ACC112 (cell line): ENCODE results near the gene CCDC40.

Experiments
- H2AFZ ChIP-seq: fragments of 200-600 bp; sonication (generic); one replicate; pipeline ENCODE4 v1.6.0; 2017; ENCODE audit warnings: antibody characterized with exemption, low read length; ENCODE audit not compliant: unreplicated experiment
- H3K27ac ChIP-seq: fragments of 200-600 bp; sonication (generic); 2 replicates; pipeline ENCODE4 v1.5.1; 2014; ENCODE audit warnings: low read depth, mild to moderate bottlenecking, antibody characterized with exemption, low read length, moderate library complexity
- H3K27me3 ChIP-seq: fragments of 200-600 bp; sonication (generic); 2 replicates; pipeline ENCODE4 v1.6.1; 2014; ENCODE audit warnings: mild to moderate bottlenecking, antibody characterized with exemption, low read length, moderate library complexity, mixed read lengths; ENCODE audit not compliant: insufficient read depth
- H3K36me3 ChIP-seq: fragments of 200-600 bp; sonication (generic); 2 replicates; pipeline ENCODE4 v1.6.1; 2016; ENCODE audit warnings: mild to moderate bottlenecking, antibody characterized with exemption, low read length, moderate library complexity, mixed read lengths; ENCODE audit not compliant: insufficient read depth
- H3K4me1 ChIP-seq: fragments of 200-600 bp; sonication (generic); one replicate; pipeline ENCODE4 v1.6.1; 2016; ENCODE audit warnings: low read length, mixed read lengths; ENCODE audit not compliant: insufficient read depth, unreplicated experiment, control insufficient read depth
- H3K4me3 ChIP-seq: fragments of 200-600 bp; sonication (generic); 2 replicates; pipeline ENCODE4 v1.5.1; 2014; ENCODE audit warnings: mild to moderate bottlenecking, low read depth, low read length
- H3K79me2 ChIP-seq: fragments of 200-600 bp; sonication (generic); one replicate; pipeline ENCODE4 v1.6.0; 2016; ENCODE audit warnings: low read length; ENCODE audit not compliant: control insufficient read depth, unreplicated experiment, insufficient read depth

CCDC40 gene

DNA sequence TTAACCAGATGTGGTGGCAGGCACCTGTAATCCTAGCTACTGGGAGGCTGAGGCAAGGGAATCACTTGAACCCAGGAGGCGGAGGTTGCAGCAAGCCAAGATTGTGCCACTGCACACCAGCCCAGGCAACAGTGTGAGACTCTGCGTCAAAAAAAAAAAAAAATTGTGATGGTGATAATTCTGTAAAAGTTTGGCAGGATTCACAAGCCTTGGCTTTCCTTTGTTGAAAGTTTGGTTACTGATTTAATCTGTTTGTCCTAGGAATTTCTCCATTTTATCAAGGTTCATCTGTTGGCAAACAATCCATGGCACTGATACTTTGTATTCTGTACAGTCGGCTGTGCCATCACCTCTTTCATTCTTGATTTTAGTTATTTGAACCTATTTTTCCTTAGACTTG is 94.5 kb downstream of the CCDC40 start:
- Histone ChIP-seq H2AFZ (no peak overlapping the region), H3K27me3 (no peaks in the 10 kb centered on the region), H3K4me1 (peaks cover 7% of the 10 kb centered on the region), H3K27ac (no peak overlapping the region), H3K79me2 (no peaks in the 10 kb centered on the region), H3K4me3 (no peak overlapping the region), H3K36me3 (peaks cover 12% of the 10 kb centered on the region)

GRCh38 chr17:80132906-80133625 is 96.6 kb downstream of the CCDC40 start:
- Histone ChIP-seq H3K36me3 (peaks cover 21% of the 10 kb centered on the region), H3K4me1 (no peaks in the 10 kb centered on the region)

DNA sequence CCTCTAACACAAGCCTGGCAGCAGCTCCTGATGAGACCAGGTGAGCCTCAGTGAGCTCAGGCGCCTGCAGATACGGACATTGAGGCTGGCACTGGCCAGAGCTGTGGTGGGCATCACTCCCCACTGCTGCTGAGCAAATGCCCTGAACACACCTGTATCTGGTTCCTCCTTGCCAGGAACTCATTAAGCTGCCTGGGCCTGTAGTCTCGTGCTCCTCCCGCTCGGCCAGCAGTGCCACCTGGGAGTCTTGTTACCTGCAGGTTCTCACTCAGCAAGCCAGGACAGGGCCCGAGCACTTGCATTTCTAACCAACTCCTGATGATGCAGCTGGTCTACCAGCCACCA is 97.2 kb downstream of the CCDC40 start:
- H3K4me1 ChIP-seq, result no peaks in the 10 kb centered on the region
- no peaks in the 10 kb centered on the region for H3K79me2 ChIP-seq
- no peaks in the 10 kb centered on the region for H3K27me3 ChIP-seq
- no peak overlapping the region for H3K4me3 ChIP-seq
- peaks cover 27% of the 10 kb centered on the region for H3K36me3 ChIP-seq
- H3K27ac ChIP-seq, result no peak overlapping the region
- H2AFZ ChIP-seq, result no peak overlapping the region

More at GRCh38 chr17:80132906-80133625, 96.6 kb downstream of the CCDC40 start:
- H3K4me3 ChIP-seq, result no peak overlapping the region
- H2AFZ ChIP-seq, result no peak overlapping the region
- H3K27me3 ChIP-seq, result no peaks in the 10 kb centered on the region
- no peak overlapping the region for H3K27ac ChIP-seq
- no peaks in the 10 kb centered on the region for H3K79me2 ChIP-seq

DNA sequence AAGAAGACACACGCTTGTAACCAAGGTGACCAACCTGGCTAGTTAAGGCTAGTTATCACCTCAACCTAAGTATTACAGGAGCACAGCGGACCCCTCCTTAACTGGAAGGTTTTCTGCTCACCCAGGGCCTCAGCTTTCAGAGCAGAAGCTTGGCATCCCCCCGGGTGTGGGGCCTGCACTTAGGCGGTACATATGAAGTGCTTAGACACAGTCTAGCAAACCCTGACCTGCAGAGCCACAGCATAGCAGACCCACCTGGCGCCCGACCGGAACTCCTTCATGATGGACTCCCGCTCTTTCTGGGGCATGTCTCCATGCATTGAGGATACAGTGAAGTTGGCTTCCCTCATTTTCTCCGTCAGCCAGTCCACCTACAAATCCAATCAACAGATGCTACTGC is 100.7 kb downstream of the CCDC40 start:
- Histone ChIP-seq H3K79me2 (peaks cover 11% of the 10 kb centered on the region), H3K36me3 (peaks cover 56% of the 10 kb centered on the region), H2AFZ (no peak overlapping the region), H3K4me1 (no peaks in the 10 kb centered on the region), H3K27ac (no peak overlapping the region), H3K4me3 (no peak overlapping the region), H3K27me3 (no peaks in the 10 kb centered on the region)

DNA sequence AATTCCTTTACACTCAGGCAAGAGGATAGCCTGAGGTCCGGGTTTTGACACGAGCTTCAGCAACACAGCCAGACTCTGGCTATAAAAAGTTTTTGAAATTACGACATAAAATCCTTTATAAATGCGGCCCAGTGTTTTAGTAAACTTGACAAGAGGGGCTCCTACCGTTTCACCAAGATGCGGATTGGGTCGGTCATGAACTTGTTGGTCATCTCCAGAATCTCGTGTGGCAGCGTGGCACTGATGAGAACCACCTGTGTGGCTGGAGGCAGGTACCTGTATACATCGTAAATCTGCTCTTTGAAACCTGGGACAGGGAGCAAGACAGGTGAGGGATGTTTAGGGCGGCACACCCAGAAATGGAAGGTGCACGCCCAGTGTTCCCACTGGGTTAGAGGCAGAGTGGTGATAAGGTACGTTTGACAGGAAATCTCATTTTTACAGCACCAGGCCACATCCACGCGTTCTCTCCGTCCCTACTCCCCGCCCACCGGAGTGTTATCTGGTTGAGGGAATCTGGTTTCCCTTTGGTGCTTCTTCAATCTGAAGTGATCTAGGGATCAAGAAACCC is 102.5 kb downstream of the CCDC40 start:
- Histone ChIP-seq H3K4me3 (no peak overlapping the region), H3K27me3 (no peaks in the 10 kb centered on the region), H3K4me1 (no peaks in the 10 kb centered on the region), H3K27ac (no peak overlapping the region), H2AFZ (no peak overlapping the region), H3K36me3 (peaks cover 61% of the 10 kb centered on the region), H3K79me2 (peaks cover 27% of the 10 kb centered on the region)

DNA sequence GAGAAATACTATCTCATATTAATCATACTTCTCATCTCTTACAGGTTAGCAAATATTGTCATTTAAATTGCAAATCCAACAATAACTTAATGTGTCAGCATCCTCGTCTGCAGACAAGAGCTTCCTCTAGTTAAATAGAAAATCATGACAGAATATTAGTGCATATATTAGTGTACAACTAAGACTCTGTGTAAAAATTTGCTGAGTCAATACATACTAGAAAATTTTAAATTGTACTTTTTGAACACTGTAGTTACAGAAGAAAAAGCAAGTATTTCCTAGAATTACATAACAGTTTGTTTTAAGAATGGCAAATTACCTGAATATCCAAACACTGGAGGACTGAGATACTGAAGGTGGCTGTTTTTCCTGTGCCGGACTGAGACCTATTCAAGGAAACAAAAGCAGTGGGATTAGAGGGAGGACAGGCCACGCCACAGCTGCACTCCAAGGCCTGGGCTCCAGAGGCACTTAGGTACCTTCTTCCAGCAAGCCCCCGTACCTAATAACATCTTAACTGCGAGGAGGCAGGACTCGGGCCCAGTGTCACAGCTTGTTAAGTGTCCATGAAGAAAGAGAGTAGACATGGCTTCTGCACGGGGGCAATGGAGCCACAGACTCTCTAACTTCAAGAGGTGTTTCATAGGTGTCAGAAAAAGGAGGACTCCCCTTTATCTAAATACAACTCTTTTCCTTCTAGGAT is 105.2 kb downstream of the CCDC40 start:
- Histone ChIP-seq H3K79me2 (peaks cover 53% of the 10 kb centered on the region), H3K4me1 (peaks cover 8% of the 10 kb centered on the region), H3K27ac (no peak overlapping the region), H3K27me3 (no peaks in the 10 kb centered on the region), H3K36me3 (peaks cover 57% of the 10 kb centered on the region), H2AFZ (no peak overlapping the region), H3K4me3 (no peak overlapping the region)

DNA sequence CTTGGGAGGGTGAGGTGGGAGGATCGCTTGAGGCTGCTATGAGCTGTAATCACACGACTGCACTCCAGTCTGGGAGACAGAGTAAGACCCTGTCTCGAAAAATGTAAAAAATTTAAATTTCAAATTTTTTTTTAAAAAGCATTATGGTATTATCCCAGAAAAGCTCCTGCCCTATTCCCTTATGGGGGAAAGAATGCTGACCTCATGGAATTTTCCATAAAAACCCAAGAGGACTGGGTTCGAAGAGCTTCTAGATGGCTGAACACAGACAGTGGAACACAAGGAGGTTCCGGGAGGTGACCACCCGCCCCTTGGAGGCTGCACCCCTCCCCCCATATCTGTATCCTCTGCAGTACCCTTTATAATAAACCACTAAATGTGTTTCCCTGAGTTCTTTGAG is 106.5 kb downstream of the CCDC40 start:
- Histone ChIP-seq H3K4me1 (peaks cover 8% of the 10 kb centered on the region), H3K4me3 (no peak overlapping the region), H3K27ac (no peak overlapping the region), H2AFZ (no peak overlapping the region), H3K36me3 (peaks cover 51% of the 10 kb centered on the region), H3K79me2 (peaks cover 60% of the 10 kb centered on the region), H3K27me3 (no peaks in the 10 kb centered on the region)

DNA sequence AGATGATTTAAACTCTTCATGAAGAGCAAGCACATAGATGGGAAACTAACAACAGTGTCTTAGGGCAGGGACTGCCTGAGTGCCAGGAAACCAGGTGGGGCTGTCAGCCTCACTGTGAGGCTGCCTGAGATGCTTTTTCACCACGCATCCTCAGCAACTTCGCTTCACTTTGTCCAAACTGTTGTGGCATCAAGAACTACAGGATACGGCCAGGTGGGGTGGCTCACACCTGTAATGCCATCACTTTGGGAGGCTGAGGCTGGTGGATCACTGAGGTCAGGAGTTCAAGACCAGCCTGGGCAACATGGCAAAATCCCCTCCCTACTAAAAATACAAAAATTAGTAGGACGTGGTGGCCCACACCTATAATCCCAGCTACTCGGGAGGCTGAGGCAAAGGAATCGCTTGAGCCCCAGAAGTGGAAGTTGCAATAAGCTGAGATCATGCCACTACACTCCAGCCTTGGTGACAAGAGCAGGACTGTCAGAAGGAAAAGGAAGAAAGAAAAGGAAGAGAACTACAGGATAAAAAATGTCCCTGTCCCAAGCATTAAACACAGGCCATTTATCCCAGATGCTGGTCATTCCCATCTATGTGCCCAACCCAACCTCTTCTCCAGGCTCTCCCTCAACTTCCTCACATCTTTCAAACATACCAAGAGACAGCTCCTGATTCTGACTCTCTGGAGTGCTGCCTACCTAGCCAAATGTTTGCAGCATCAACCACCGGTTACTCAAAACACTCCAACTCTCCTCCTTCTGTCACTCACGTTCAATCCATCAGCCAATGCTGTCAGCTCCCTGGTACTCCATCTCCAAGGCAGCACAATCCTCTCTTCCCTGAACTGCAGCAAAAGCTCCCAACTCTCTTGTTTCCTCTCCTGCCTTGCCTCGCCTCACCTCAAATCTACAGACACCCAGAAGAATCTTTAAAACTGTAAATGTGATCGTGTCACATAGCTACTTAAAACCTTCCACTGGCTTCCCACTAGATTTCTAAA is 108.9 kb downstream of the CCDC40 start:
- H3K27me3 ChIP-seq, result no peaks in the 10 kb centered on the region
- H3K79me2 ChIP-seq, result peaks cover 61% of the 10 kb centered on the region
- H2AFZ ChIP-seq, result no peak overlapping the region
- H3K27ac ChIP-seq, result no peak overlapping the region
- peaks cover 8% of the 10 kb centered on the region for H3K4me1 ChIP-seq
- H3K36me3 ChIP-seq, result peaks cover 29% of the 10 kb centered on the region
- H3K4me3 ChIP-seq, result peak overlapping the region; percentile 97

DNA sequence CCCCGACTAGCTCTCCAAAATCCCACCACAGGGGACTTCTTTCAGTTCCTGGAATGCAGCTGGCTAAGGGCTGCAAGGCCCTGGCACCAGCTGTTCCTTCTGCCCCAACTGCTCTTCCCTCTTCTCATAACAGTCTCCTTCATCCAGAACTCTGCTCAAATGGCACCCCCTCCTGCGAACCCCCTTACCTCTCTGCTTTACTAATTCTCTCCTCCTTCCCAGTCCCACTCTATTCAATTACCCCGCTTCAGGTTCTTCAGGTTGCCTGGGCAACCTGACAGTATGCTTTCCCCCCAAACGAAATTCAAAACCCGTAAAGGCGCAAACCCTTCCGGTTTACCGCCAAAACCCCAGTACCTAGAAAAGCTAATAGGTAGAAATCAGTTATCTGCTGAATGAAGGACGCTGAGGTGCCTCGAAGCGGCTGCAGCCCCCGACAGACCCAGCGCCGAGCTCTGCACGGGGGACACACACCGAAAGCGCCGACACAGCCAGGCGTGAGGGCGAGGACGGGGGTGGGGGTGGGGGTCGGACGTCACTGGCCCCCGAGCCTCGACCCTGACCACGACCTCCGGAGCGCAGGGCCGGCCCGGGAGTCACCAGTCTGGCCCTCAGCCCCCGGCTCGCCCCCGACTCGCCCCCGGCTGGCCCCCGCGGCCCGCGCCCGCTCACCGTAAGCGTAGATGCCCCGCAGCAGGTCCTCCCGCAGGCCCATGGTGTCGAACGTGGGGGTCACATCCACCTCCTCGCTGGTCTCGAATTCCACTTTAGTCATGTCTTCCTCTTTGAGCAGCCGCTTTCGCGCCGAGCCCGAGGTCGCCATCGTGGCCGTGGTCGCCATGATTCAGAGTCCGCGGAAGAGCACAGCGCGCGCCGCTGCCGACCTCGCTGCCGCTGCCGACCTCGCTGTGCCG is 109.9 kb downstream of the CCDC40 start:
- H3K36me3 ChIP-seq, result peaks cover 22% of the 10 kb centered on the region
- H3K79me2 ChIP-seq, result peaks cover 61% of the 10 kb centered on the region
- H2AFZ ChIP-seq, result no peak overlapping the region
- no peaks in the 10 kb centered on the region for H3K27me3 ChIP-seq
- H3K27ac ChIP-seq, result peak overlapping the region; percentile 62
- H3K4me3 ChIP-seq, result peak overlapping the region; percentile 97
- H3K4me1 ChIP-seq, result peaks cover 8% of the 10 kb centered on the region
